VCaP (cell line): Measurements from ENCODE around the gene HNRNPL.
"Not testable (repeated sequence)": the region's sequence is repeated elsewhere in the genome, so short reads cannot be mapped to it uniquely, and the experiment has no call there.

Experiments
- H3K27ac ChIP-seq: fragments of 450-650 bp; 2 replicates; pipeline ENCODE4 v1.5.1; 2017
- TF ChIP-seq, protein P1 (sequence below): fragments of 450-650 bp; conservative IDR thresholded peaks from 2 replicates; pipeline ENCODE4 v1.5.1; 2017; ENCODE audit warnings: mild to moderate bottlenecking, moderate library complexity

Gene HNRNPL

DNA sequence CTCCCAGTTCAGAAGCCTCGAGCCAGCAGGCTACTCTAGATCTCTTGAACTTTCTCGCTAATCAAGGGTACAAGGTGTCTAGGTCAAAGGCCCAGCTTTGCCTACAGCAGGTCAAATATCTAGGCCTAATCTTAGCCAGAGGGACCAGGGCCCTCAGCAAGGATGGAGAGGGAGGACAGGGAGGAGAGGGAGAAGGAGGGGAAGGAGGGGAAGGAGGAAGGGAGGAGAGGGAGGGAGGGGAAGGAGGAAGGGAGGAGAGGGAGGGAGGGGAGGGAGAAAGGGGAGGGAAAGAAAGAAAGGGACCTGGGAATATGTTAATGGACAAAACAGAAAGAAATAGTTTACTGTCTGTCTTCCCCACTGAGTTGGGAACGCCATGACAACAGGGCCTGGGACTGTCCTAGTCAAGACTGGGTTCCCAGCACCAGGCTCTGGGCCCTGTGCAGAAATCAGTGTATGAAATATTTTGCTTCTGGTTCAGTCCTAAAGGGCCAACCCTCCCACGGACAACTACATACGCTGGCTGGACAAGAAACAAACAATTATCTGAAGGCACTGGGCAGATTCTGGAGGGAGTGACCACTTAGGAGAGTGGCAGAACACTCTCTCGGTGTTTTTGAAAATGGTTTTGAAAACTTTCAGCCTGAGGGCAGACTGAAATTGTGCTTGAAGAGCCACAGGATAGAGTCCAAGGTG, 22.8 kb downstream of the HNRNPL start:
- TF ChIP-seq, protein P1, sequence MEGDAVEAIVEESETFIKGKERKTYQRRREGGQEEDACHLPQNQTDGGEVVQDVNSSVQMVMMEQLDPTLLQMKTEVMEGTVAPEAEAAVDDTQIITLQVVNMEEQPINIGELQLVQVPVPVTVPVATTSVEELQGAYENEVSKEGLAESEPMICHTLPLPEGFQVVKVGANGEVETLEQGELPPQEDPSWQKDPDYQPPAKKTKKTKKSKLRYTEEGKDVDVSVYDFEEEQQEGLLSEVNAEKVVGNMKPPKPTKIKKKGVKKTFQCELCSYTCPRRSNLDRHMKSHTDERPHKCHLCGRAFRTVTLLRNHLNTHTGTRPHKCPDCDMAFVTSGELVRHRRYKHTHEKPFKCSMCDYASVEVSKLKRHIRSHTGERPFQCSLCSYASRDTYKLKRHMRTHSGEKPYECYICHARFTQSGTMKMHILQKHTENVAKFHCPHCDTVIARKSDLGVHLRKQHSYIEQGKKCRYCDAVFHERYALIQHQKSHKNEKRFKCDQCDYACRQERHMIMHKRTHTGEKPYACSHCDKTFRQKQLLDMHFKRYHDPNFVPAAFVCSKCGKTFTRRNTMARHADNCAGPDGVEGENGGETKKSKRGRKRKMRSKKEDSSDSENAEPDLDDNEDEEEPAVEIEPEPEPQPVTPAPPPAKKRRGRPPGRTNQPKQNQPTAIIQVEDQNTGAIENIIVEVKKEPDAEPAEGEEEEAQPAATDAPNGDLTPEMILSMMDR = no peak
- no peak overlapping the region; the same call in 1 of the 2 replicates for H3K27ac ChIP-seq

DNA sequence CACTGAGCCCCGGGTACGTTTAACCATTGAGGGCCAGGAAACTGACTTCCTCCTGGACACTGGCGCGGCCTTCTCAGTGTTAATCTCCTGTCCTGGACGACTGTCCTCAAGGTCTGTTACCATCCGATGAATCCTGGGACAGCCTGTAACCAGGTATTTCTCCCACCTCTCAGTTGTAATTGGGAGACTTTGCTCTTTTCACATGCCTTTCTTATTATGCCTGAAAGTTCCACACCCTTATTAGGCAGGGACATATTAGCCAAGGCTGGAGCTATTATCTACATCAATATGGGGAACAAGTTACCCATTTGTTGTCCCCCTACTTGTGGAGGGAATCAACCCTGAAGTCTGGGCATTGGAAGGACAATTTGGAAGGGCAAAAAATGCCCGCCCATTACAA, 23.9 kb downstream of the HNRNPL start:
- H3K27ac ChIP-seq = not testable (repeated sequence)

DNA sequence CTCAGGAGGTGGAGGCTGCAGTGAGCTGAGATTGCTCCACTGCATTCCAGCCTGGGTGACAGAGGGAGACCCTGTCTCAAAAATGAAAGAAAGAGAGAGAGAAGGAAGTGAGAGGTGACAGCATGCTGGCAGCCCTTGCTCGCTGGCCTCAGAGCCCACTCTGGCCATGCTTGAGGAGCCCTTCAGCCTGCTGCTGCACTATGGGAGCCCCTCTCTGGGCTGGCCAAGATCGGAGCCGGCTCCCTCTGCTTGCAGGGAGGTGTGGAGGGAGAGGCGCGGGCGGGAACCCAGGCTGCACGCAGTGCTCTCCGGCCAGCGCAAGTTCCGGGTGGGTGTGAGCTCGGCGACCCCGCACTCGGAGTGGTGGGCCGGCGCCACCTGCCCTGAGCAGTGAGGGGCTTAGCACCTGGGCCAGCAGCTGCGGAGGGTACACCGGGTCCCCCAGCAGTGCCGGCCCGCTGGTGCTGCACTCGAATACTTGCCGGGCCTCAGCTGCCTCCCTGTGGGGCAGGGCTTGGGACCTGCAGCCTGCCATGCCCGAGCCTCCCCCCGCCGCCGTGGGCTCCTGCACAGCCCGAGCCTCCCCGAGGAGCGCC, 28.5 kb downstream of the HNRNPL start:
- H3K27ac ChIP-seq = not testable (repeated sequence)

DNA sequence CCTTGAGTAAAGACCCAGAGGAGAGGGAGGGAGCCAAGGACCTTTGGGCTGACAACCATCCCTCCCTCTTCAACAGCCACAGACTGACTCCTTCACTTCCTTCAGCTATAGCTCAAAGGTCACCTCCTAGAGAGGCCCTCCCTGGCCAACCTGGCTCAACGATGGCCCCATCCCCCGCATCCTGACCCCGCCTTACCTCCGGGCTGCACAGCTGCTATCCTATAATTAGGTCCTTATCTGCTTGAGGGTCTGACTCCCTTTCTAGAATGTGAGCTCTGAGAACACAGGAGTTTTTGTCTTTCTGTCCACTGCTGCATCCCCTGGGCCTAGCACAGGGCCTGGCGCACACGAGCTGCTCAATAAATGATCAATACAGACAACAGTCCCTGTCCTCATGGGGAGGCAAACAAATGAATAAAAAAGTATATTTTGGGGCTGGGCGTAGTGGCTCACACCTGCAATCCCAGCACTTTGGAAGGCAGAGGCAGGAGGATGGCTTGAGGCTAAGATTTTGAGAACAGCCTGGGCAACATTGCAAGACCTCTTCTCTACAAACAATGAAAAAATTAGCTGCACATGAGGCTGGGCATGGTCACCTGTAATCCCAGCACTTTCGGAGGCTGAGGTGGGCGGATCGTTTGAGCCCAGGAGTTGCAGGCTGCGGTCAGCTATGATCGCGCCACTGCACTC, 30.4 kb downstream of the HNRNPL start:
- TF ChIP-seq, protein P1 = no peak
- H3K27ac ChIP-seq = no peak overlapping the region

DNA sequence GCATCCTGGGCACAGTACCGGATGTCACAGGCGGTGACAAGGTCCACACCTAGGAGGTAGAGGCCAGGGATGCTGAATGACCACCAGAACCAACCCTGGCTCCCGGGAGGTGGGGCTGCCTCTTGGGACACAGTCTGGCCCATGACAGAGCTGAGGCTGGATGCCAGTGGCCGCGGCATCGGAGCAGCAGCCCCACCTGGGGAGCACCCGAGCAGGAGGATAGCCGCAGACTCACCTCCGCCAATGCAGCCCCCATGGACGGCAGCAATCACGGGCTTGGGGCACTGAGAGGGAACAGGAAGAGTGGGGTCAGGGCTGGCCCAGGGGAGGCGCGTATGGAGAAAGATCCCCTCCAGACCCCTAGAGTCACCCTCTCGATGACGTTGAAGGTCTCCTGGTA, 32.7 kb downstream of the HNRNPL start:
- H3K27ac ChIP-seq = no peak overlapping the region
- TF ChIP-seq, protein P1 = no peak

DNA sequence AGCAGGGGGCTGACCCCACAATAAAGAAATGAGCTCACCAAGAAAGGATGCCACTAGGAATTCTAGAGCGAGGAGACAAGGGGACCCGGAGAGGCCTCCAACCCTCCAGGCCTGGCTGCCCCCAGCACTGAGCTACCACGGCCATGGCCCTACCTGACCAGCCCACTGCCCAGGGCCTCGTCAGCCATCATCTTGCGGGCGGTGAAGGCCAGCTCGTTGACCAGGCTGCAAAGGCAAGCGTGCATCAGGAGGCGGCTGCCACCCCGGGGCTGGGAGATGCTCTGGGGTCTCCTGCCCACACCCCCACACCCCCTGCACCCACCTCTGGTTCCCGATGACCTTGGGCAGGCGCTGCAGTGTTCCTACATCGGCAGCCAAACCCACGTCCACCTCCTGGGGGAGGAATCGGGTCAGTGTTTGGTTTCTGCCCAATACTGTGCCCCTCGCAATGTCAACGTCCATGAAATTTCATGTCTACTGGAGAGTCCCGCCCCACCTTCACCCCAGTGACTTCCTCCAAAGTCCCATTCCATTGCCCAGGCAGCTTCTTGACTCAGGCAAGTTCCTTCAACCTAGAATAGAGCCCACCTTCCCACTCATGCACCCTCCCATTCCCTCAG, 33.5 kb downstream of the HNRNPL start:
- no peak overlapping the region for H3K27ac ChIP-seq
- TF ChIP-seq, protein P1 = no peak

DNA sequence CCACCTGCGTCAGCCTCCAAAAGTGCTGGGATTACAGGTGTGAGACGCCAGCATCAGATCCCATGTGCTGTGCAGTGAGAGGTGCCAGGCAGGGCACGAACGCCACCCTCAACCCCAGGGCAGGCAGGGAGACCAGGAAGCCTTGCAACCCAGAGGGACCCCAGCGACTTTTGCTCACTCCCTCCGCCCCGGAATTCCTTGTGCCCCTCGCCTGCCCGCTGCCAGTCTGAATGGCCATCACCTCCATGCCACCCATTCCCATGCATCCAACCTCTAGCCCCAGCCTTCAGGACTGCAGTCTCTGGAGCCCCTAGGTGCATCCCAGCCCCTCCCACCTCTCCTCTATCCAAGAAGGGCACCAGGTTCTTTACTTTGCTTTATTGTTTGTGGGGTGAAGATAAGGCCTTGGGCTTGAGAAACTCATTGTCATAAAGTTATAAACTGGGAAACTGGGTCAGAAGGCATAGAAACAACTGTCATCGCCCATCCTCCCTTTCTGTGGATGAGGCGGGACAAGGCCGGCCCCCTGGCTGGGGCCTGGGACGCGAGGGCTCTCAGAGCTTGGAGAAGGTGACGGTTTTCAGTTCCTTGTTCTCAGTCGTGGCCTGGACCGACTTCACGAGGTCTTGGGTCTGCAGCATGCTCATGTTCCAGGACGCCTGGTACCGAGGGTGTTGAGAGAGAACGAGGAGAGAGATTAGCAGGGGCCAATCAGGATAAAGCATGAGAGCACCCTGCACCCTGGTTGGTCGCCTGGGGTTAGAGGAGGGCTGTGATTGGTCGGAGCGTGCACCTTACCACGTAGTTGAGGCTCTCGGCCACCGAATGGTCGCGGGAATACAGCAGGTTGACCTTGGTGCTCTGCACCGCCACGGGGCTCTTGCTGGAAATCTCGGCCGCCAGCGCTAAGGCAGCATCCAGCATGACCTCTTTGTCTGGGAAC, 34.5 kb downstream of the HNRNPL start:
- H3K27ac ChIP-seq = no peak overlapping the region
- TF ChIP-seq, protein P1 = no peak

DNA sequence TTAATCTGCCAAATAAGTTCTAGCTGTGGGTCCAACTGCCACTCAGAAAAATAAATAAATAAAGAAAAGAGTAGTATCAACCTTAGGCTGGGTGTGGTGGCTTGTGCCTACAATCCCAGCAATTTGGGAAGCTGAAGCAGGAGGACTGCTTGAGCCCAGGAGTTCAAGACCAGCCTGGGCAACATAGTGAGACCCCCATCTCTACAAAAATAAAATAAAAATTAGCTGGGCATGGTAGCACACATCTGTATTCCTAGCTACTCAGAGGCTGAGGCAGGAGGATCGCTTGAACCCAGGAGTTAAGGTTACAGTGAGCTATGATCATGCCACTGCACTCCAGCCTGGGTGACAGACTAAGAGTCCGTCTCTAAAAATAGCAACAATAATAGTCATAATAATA, 35.9 kb downstream of the HNRNPL start:
- not testable (repeated sequence) for H3K27ac ChIP-seq
